ENCODE measurements around the gene LRP5.

GRCh38 chr11:68306636-68307035 is 5.8 kb upstream of the LRP5 start:
- TF ChIP-seq CTCF (IDR thresholded peaks at IDR 0.05) (no peak), POLR2A (IDR thresholded peaks at IDR 0.05) (no peak)

All from ovary (tissue), 3 donors.